SK-N-MC (cell line): Measurements from ENCODE around the gene NPFF.

Experiments
- EZH2 ChIP-seq: fragments of 200-600 bp; sonication (generic); IDR thresholded peaks from one replicate; pipeline ENCODE4 v1.6.1; 2017; ENCODE audit warnings: antibody characterized with exemption
- FOXP2 ChIP-seq: optimal IDR thresholded peaks from 2 replicates; pipeline ENCODE3; 2011; ENCODE audit warnings: mild to moderate bottlenecking, moderate library complexity; ENCODE audit not compliant: insufficient read depth; ENCODE audit errors: extremely low read length, control extremely low read depth
- POLR2AphosphoS5 ChIP-seq: IDR thresholded peaks from 2 replicates; pipeline ENCODE4 v1.6.1; 2012; ENCODE audit warnings: mild to moderate bottlenecking, low read depth, low read length, borderline replicate concordance

- TF ChIP-seq POLR2AphosphoS5: peak; percentile 43; the same call in 1 of the 2 replicates
- no peak for TF ChIP-seq EZH2
- no peak for TF ChIP-seq FOXP2
Observed at GRCh38 chr12:53484686-53485575, 22.4 kb downstream of the NPFF start.
